Brain microvascular endothelial cell (primary cell): ENCODE data around the gene PARD3.

Source experiments
- DNase-seq: peaks from one replicate; pipeline ENCODE4 v3.0.0-alpha.2; 2020
- H3K27ac ChIP-seq: fragments of 250-450 bp; sonication (Bioruptor Pico); 2 replicates; pipeline ENCODE4 v1.5.1; 2020; ENCODE audit warnings: mild to moderate bottlenecking, moderate library complexity
- H3K27me3 ChIP-seq: fragments of 250-450 bp; sonication (Bioruptor Pico); replicated peaks from 2 replicates; pipeline ENCODE4 v1.5.1; 2020; ENCODE audit warnings: mild to moderate bottlenecking
- H3K36me3 ChIP-seq: fragments of 250-450 bp; sonication (Bioruptor Pico); replicated peaks from 2 replicates; pipeline ENCODE4 v1.5.1; 2020; ENCODE audit warnings: mild to moderate bottlenecking
- H3K4me3 ChIP-seq: 2 replicates; pipeline ENCODE4 v1.5.1; 2011; ENCODE audit warnings: low read depth, mild to moderate bottlenecking, control low read depth, low read length, moderate library complexity
- CTCF ChIP-seq: IDR thresholded peaks from 2 replicates; pipeline ENCODE4 v1.5.1; 2011; ENCODE audit warnings: low read depth, mild to moderate bottlenecking, moderate library complexity, low read length, control low read depth, inconsistent platforms; ENCODE audit errors: missing control alignments
- in situ Hi-C: cut with HindIII; loops from 2 replicates; pipeline ENCODE4 v1.10.0; 2017; ENCODE audit warnings: low sequenced_read_pairs, low pct_ligation_motif_present

Gene PARD3

GRCh38 chr10:34574353-34574934 is 240.7 kb downstream of the PARD3 start:
- Histone ChIP-seq H3K27ac (no peak overlapping the region), H3K36me3 (no peaks in the 10 kb centered on the region), H3K4me3 (no peak overlapping the region), H3K27me3 (no peaks in the 10 kb centered on the region)
- in situ Hi-C loops: no loop called here
- TF ChIP-seq CTCF: no peak
- DNase-seq: no peak

GRCh38 chr10:34570887-34571286 is 244.2 kb downstream of the PARD3 start:
- in situ Hi-C loops: no loop called here
- H3K27me3 ChIP-seq: no peaks in the 10 kb centered on the region
- no peaks in the 10 kb centered on the region for H3K36me3 ChIP-seq
- TF ChIP-seq CTCF: no peak
- H3K4me3 ChIP-seq: no peak overlapping the region
- H3K27ac ChIP-seq: no peak overlapping the region
- DNase-seq: no peak

GRCh38 chr10:34567659-34568253 is 247.3 kb downstream of the PARD3 start:
- DNase-seq: no peak
- TF ChIP-seq CTCF: no peak
- no peak overlapping the region for H3K4me3 ChIP-seq
- in situ Hi-C loops: no loop called here
- no peaks in the 10 kb centered on the region for H3K36me3 ChIP-seq
- no peaks in the 10 kb centered on the region for H3K27me3 ChIP-seq
- H3K27ac ChIP-seq: no peak overlapping the region

GRCh38 chr10:34565934-34566333 is 249.2 kb downstream of the PARD3 start:
- TF ChIP-seq CTCF: no peak
- H3K36me3 ChIP-seq: no peaks in the 10 kb centered on the region
- H3K27me3 ChIP-seq: no peaks in the 10 kb centered on the region
- H3K4me3 ChIP-seq: no peak overlapping the region
- peak; percentile 37 for DNase-seq
- in situ Hi-C loops: no loop called here
- no peak overlapping the region for H3K27ac ChIP-seq

GRCh38 chr10:34558093-34558583 is 257.0 kb downstream of the PARD3 start:
- no peak for TF ChIP-seq CTCF
- H3K27ac ChIP-seq: no peak overlapping the region
- in situ Hi-C loops: no loop called here
- no peak overlapping the region for H3K4me3 ChIP-seq
- H3K27me3 ChIP-seq: no peaks in the 10 kb centered on the region
- no peaks in the 10 kb centered on the region for H3K36me3 ChIP-seq
- DNase-seq: no peak

- no peak for TF ChIP-seq CTCF
- in situ Hi-C loops: no loop called here
These were observed 257.9 kb downstream of the PARD3 start for GRCh38 chr10:34557173-34557572.

More at GRCh38 chr10:34557173-34557572, 257.9 kb downstream of the PARD3 start:
- Histone ChIP-seq H3K27ac (peak overlapping the region; percentile 67), H3K27me3 (no peaks in the 10 kb centered on the region), H3K4me3 (no peak overlapping the region), H3K36me3 (no peaks in the 10 kb centered on the region)
- DNase-seq: no peak
